Suprapubic skin (tissue), 4 donors: ENCODE measurements around the gene SERPINF2.

ENCODE experiments used
- POLR2A ChIP-seq, 2 donors: fragments of 450-650 bp; IDR thresholded peaks; one replicate each; pipeline ENCODE4 v1.6.1; 2017; ENCODE audit warnings: antibody characterized with exemption in 2 of 2, mild to moderate bottlenecking in 2 of 2, moderate library complexity in 2 of 2
- POLR2AphosphoS5 ChIP-seq, 3 donors: sonication (generic); formaldehyde crosslinking; IDR thresholded peaks; one replicate each; pipeline ENCODE4 v1.6.1; 2017; ENCODE audit warnings: antibody characterized with exemption in 3 of 3
- TF ChIP-seq, protein P1 (sequence below), 2 donors: fragments of 200-600 bp in 1 of 2; fragments of 450-650 bp in 1 of 2; sonication (generic) in 1 of 2; IDR thresholded peaks; one replicate each; pipeline ENCODE4 v1.5.1; 2016 to 2019; ENCODE audit warnings: antibody characterized with exemption in 2 of 2, mild to moderate bottlenecking in 1 of 2, moderate library complexity in 1 of 2

DNA sequence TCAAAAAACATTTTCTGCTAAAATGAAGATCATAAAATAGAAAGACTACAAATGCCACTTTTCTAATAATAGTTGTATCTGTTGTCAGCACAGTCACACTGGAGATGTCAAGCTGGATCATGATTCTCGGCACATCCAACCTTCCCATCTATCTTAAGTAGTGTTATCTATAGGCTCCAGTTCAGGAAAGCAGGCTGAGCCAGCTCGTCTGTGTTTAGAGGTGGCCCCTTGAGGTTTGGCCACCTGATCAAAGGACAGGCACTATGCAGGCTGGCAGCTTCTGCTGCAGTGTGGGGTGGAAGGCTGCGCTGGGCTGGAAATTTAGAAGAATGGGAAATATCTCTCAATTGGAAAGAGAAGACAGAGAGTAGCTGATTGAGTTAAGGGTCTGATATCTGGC, 54.7 kb downstream of the SERPINF2 start:
- TF ChIP-seq, protein P1, sequence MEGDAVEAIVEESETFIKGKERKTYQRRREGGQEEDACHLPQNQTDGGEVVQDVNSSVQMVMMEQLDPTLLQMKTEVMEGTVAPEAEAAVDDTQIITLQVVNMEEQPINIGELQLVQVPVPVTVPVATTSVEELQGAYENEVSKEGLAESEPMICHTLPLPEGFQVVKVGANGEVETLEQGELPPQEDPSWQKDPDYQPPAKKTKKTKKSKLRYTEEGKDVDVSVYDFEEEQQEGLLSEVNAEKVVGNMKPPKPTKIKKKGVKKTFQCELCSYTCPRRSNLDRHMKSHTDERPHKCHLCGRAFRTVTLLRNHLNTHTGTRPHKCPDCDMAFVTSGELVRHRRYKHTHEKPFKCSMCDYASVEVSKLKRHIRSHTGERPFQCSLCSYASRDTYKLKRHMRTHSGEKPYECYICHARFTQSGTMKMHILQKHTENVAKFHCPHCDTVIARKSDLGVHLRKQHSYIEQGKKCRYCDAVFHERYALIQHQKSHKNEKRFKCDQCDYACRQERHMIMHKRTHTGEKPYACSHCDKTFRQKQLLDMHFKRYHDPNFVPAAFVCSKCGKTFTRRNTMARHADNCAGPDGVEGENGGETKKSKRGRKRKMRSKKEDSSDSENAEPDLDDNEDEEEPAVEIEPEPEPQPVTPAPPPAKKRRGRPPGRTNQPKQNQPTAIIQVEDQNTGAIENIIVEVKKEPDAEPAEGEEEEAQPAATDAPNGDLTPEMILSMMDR (IDR thresholded peaks at IDR 0.05): no peak
- no peak for TF ChIP-seq POLR2A (IDR thresholded peaks at IDR 0.05)
- TF ChIP-seq POLR2AphosphoS5 (IDR thresholded peaks at IDR 0.05): no peak
